K562 (cell line): Measurements from ENCODE around the gene RSAD1. TPM values are rescaled to one million over a fixed set of nuclear protein-coding genes. Genes with fewer than 3 reads are reported as not detected.

Experiments
- ATAC-seq: fragments of 200-7000 bp; cut with Tn5 transposase; 3 replicates; pipeline ENCODE4 v1.9.1; 2020; ENCODE audit warnings: moderate library complexity
- BruUV-seq: library from RNA; stranded (reverse); fragments of 400-500 nt; replicated peaks from 2 replicates; lab custom pipeline; 2021; lab: Mats Ljungman, UMichigan
- CTCF ChIA-PET: fragments of 300-600 bp; formaldehyde crosslinking; extraction: SDS; loops from one replicate; lab custom pipeline; 2021; ENCODE audit warnings: low intra/inter-chr PET ratio; lab: Yijun Ruan, JAX
- POLR2A ChIA-PET: fragments of 300-600, 350-650 bp; sonication (Branson Sonifier 250); formaldehyde crosslinking; extraction: SDS; loops from one replicate; lab custom pipeline; 2021; ENCODE audit warnings: antibody characterized with exemption, inconsistent platforms; lab: Yijun Ruan, JAX
- DNase-seq, 4 experiments: peaks; one replicate each; pipeline versions ENCODE4 v3.0.0 to v3.0.0-alpha.2; 2011 to 2018; ENCODE audit warnings: low spot score in 3 of 4, mixed read lengths in 3 of 4; ENCODE audit errors: extremely low read depth in 1 of 4
- FAIRE-seq: peaks from 2 replicates; lab custom pipeline; 2011; peaks lifted over from hg19 to GRCh38; lab: Jason Lieb, UNC
- H2AFZ ChIP-seq: 2 replicates; pipeline ENCODE4 v1.6.0; 2011; ENCODE audit warnings: low read depth, low read length, control low read depth, inconsistent platforms
- H3K27ac ChIP-seq: fragments of 200-600 bp; 3 replicates; pipeline ENCODE4 v1.8.0; 2011; ENCODE audit warnings: low read depth, mild to moderate bottlenecking, control low read depth, inconsistent platforms, low read length, moderate library complexity, mixed read lengths; ENCODE audit errors: extremely low read depth
- H3K27me3 ChIP-seq, 2 experiments: fragments of 300-600 bp in 1 of 2; 2 replicates in 1 of 2; 3 replicates in 1 of 2; pipeline versions ENCODE4 v1.6.0 to v1.8.0; 2011; ENCODE audit warnings: inconsistent platforms in 2 of 2, low read length in 2 of 2, mild to moderate bottlenecking in 1 of 2, mixed read lengths in 1 of 2, moderate library complexity in 1 of 2; ENCODE audit not compliant: control insufficient read depth in 2 of 2, insufficient read depth in 2 of 2
- H3K36me3 ChIP-seq: fragments of 300-600 bp; 3 replicates; pipeline ENCODE4 v1.8.0; 2011; ENCODE audit warnings: mild to moderate bottlenecking, low read length, inconsistent platforms; ENCODE audit not compliant: control insufficient read depth, insufficient read depth
- H3K4me1 ChIP-seq, 2 experiments: fragments of 200-600 bp in 1 of 2; replicated peaks in 1 of 2; 2 replicates in 1 of 2; 3 replicates in 1 of 2; pipeline versions ENCODE4 v1.5.1 to v1.8.0; 2011; ENCODE audit warnings: inconsistent platforms in 2 of 2, low read length in 2 of 2, mild to moderate bottlenecking in 1 of 2, mixed read lengths in 1 of 2, moderate library complexity in 1 of 2; ENCODE audit not compliant: control insufficient read depth in 2 of 2, insufficient read depth in 2 of 2
- H3K4me2 ChIP-seq: 2 replicates; pipeline ENCODE4 v1.6.1; 2011; ENCODE audit warnings: low read length, control low read depth, inconsistent platforms, mixed read lengths; ENCODE audit not compliant: insufficient read depth
- H3K4me3 ChIP-seq: fragments of 200-600 bp; sonication (generic), shearing (Covaris generic); 2 replicates; pipeline ENCODE4 v1.5.1; 2016; ENCODE audit warnings: control low read depth, inconsistent platforms
- H3K79me2 ChIP-seq: fragments of 200-600 bp; 3 replicates; pipeline ENCODE4 v1.8.0; 2011; ENCODE audit warnings: low read length, inconsistent platforms; ENCODE audit not compliant: control insufficient read depth, insufficient read depth
- H3K9ac ChIP-seq, 2 experiments: 2 replicates each; pipeline versions ENCODE4 v1.6.0 to v1.6.1; 2011; ENCODE audit warnings: low read depth in 2 of 2, low read length in 2 of 2, control low read depth in 1 of 2, inconsistent platforms in 1 of 2, mild to moderate bottlenecking in 1 of 2, mixed read lengths in 1 of 2; ENCODE audit not compliant: insufficient read depth in 1 of 2
- H3K9me1 ChIP-seq: one replicate; pipeline ENCODE4 v1.6.0; 2011; ENCODE audit warnings: inconsistent platforms, mild to moderate bottlenecking, low read length, moderate library complexity; ENCODE audit not compliant: control insufficient read depth, insufficient read depth
- H3K9me3 ChIP-seq: replicated peaks from 2 replicates; pipeline ENCODE4 v1.5.1; 2011; ENCODE audit warnings: low read depth, low read length, inconsistent platforms; ENCODE audit not compliant: control insufficient read depth, insufficient read depth
- H4K20me1 ChIP-seq: replicated peaks from 2 replicates; pipeline ENCODE4 v1.6.1; 2011; ENCODE audit warnings: low read length, inconsistent platforms, mixed read lengths; ENCODE audit not compliant: control insufficient read depth, insufficient read depth
- BHLHE40 ChIP-seq: IDR thresholded peaks from 2 replicates; pipeline ENCODE4 v1.6.1; 2011; ENCODE audit warnings: low read length, improper control_type of control experiment
- GABPB1 ChIP-seq: sonication (generic); formaldehyde crosslinking; IDR thresholded peaks from 2 replicates; pipeline ENCODE4 v1.8.0; 2022; ENCODE audit warnings: mild to moderate bottlenecking, missing genetic modification reagents
- HDAC6 ChIP-seq: IDR thresholded peaks from 2 replicates; pipeline ENCODE4 v1.6.1; 2012; ENCODE audit warnings: low read depth, mild to moderate bottlenecking, control low read depth, inconsistent platforms, low read length, moderate library complexity
- NBN ChIP-seq: fragments of 450-650 bp; IDR thresholded peaks from 2 replicates; pipeline ENCODE4 v1.6.1; 2016; ENCODE audit warnings: low read depth, mild to moderate bottlenecking
- NFIX ChIP-seq: fragments of 250-450 bp; sonication (Bioruptor Pico); IDR thresholded peaks from 2 replicates; pipeline ENCODE4 v1.4.0; 2020; ENCODE audit warnings: low read depth, mild to moderate bottlenecking, moderate library complexity
- RFX1 ChIP-seq: fragments of 450-650 bp; IDR thresholded peaks from 2 replicates; pipeline ENCODE4 v1.6.1; 2016; ENCODE audit warnings: mild to moderate bottlenecking, moderate library complexity
- SUPT5H ChIP-seq: fragments of 450-650 bp; IDR thresholded peaks from 2 replicates; pipeline ENCODE4 v1.6.1; 2016
- TEAD4 ChIP-seq, 2 experiments: sonication (generic) in 1 of 2; formaldehyde crosslinking in 1 of 2; IDR thresholded peaks; 2 replicates each; pipeline versions ENCODE4 v1.6.1 to v1.8.0; 2012 to 2022; ENCODE audit warnings: borderline replicate concordance in 1 of 2, inconsistent platforms in 1 of 2, low read length in 1 of 2, mild to moderate bottlenecking in 1 of 2, missing genetic modification reagents in 1 of 2
- XRCC5 ChIP-seq: fragments of 200-400 bp; formaldehyde crosslinking; IDR thresholded peaks from 2 replicates; pipeline ENCODE4 v1.6.1; 2017; ENCODE audit warnings: low read depth, mild to moderate bottlenecking, low read length
- YBX1 ChIP-seq: fragments of 450-650 bp; IDR thresholded peaks from 2 replicates; pipeline ENCODE4 v1.7.1; 2016; ENCODE audit warnings: mild to moderate bottlenecking
- ZC3H11A ChIP-seq: IDR thresholded peaks from 2 replicates; pipeline ENCODE4 v1.6.1; 2012; ENCODE audit warnings: low read depth, low read length, improper control_type of control experiment
- ZNF347 ChIP-seq: fragments of 450-650 bp; formaldehyde crosslinking; IDR thresholded peaks from 2 replicates; pipeline ENCODE4 v1.4.0; 2020; ENCODE audit warnings: low read depth, mild to moderate bottlenecking, moderate library complexity
- ZNF583 ChIP-seq: fragments of 250-450 bp; sonication (Bioruptor Pico); IDR thresholded peaks from 2 replicates; pipeline ENCODE4 v1.4.0; 2020
- ZNF707 ChIP-seq: fragments of 250-450 bp; sonication (Bioruptor Pico); conservative IDR thresholded peaks from 2 replicates; pipeline ENCODE4 v1.8.0; 2022; ENCODE audit warnings: inconsistent platforms, mild to moderate bottlenecking, moderate library complexity
- WGBS: fragments of 100-300 bp; shearing (Covaris generic); methylation state at CpG from one replicate; pipeline ENCODE4 v1.1.6; 2016; ENCODE audit warnings: low coverage, mixed read lengths; ENCODE audit not compliant: insufficient coverage; ENCODE audit errors: missing lambda C conversion rate; 5-methylcytosine and 5-hydroxymethylcytosine counted together
- in situ Hi-C: fragments of 300-500 bp; cut with MboI; formaldehyde crosslinking; loops from 4 replicates; pipeline ENCODE4 v1.15.0; 2018; ENCODE audit warnings: inconsistent platforms, mixed read lengths
- intact Hi-C: fragments of 100-400 bp; cut with micrococcal nuclease; formaldehyde crosslinking; loops from 2 replicates; pipeline ENCODE4 v1.14.2; 2022
- polyA plus RNA-seq, 8 experiments: library from polyadenylated mRNA; depleted of rRNA in 4 of 8; stranded (reverse) in 5 of 8; unstranded in 3 of 8; fragments of >200 nt; fragmentation: Nextera tagmentation in 2 of 8; fragmentation: Illumina TruSeq in 1 of 8; extraction: Ambion mirVana in 2 of 8; extraction: Trizol in 1 of 8; gene quantifications; 2 replicates each; pipeline versions ENCODE4 v1.2.1 to v1.2.3, GENCODE V29; 2011 to 2014; ENCODE audit warnings: inconsistent platforms in 1 of 8, missing spikeins in 1 of 8
- total RNA-seq, 7 experiments: library from RNA; depleted of rRNA in 6 of 7; stranded (reverse); fragments of >200 nt in 6 of 7; fragmentation: Illumina TruSeq in 2 of 7; extraction: Trizol in 2 of 7; gene quantifications; 2 replicates each; pipeline versions ENCODE4 v1.2.1 to v1.2.3, GENCODE V29; 2011 to 2021; ENCODE audit warnings: low replicate concordance in 1 of 7
- TF ChIP-seq, protein P1 (sequence below): conservative IDR thresholded peaks from 2 replicates; pipeline ENCODE4 v1.6.1; 2011; ENCODE audit warnings: low read depth, mild to moderate bottlenecking, low read length; ENCODE audit not compliant: control insufficient read depth
- TF ChIP-seq, protein P2 (sequence below): fragments of 450-650 bp; IDR thresholded peaks from 2 replicates; pipeline ENCODE4 v1.6.1; 2016; ENCODE audit warnings: missing biosample characterization, missing genetic modification characterization

The RSAD1 gene
- total and polyA plus RNA-seq, 9 of the 15 experiments (the other 6 are each of a cell fraction or from before 2014, with no cell fraction given), result 4.5 to 42.5 (median 26.8) TPM

DNA sequence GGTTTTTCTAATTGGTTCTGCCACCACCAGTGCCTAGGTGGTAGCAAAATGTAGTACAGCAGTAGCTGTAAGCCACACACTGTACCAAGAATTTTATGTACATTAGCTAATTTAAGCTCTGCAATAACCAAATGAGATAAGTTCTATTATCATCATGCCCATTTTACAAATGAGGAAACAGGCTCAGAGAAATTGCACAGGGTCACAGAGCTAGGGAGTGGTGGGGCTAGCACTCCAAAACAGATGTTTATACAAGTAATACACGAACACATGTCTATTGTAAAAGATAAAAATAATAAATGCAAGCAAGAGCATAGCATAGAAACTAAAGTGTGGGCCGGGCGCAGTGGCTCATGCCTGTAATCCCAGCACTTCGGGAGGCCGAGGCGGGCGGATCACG lies 13.6 kb downstream of the RSAD1 start:
- intact Hi-C loops, result no loop called here
- no peak overlapping the region for H2AFZ ChIP-seq
- H3K4me2 ChIP-seq, result no peak overlapping the region
- no peak for DNase-seq
- POLR2A ChIA-PET, result interaction anchor here (1.0 kb wide), 1 partner anchor 38 kb away, joined by 3 read pairs; no protein-coding TSS in a partner anchor
- BruUV-seq, result no TSS peak
- no peaks in the 10 kb centered on the region for H3K79me2 ChIP-seq
- no peaks in the 10 kb centered on the region for H3K9me1 ChIP-seq
- H3K9me3 ChIP-seq, result no peaks in the 10 kb centered on the region
- no peaks in the 10 kb centered on the region for H4K20me1 ChIP-seq
- H3K36me3 ChIP-seq, result no peaks in the 10 kb centered on the region
- no peak for TF ChIP-seq GABPB1 (CRISPR knock-in tag)
- no peak for TF ChIP-seq TEAD4 (IDR thresholded peaks at IDR 0.05; ENCODE audit: low read length)
- no peak for TF ChIP-seq TEAD4 (CRISPR knock-in tag; IDR thresholded peaks at IDR 0.05; ENCODE audit: borderline replicate concordance)
- TF ChIP-seq RFX1, result no peak
- TF ChIP-seq NFIX (CRISPR knock-in tag), result no peak
- TF ChIP-seq, protein P1, sequence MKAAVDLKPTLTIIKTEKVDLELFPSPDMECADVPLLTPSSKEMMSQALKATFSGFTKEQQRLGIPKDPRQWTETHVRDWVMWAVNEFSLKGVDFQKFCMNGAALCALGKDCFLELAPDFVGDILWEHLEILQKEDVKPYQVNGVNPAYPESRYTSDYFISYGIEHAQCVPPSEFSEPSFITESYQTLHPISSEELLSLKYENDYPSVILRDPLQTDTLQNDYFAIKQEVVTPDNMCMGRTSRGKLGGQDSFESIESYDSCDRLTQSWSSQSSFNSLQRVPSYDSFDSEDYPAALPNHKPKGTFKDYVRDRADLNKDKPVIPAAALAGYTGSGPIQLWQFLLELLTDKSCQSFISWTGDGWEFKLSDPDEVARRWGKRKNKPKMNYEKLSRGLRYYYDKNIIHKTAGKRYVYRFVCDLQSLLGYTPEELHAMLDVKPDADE, result no peak
- no peak for TF ChIP-seq ZNF583 (CRISPR knock-in tag)
- TF ChIP-seq YBX1, result no peak
- TF ChIP-seq NBN, result no peak
- TF ChIP-seq SUPT5H, result no peak
- no peak for TF ChIP-seq ZC3H11A
- TF ChIP-seq, protein P2, sequence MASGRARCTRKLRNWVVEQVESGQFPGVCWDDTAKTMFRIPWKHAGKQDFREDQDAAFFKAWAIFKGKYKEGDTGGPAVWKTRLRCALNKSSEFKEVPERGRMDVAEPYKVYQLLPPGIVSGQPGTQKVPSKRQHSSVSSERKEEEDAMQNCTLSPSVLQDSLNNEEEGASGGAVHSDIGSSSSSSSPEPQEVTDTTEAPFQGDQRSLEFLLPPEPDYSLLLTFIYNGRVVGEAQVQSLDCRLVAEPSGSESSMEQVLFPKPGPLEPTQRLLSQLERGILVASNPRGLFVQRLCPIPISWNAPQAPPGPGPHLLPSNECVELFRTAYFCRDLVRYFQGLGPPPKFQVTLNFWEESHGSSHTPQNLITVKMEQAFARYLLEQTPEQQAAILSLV (tag), result no peak
- TF ChIP-seq XRCC5, result no peak
- TF ChIP-seq ZNF347 (CRISPR knock-in tag), result no peak
- TF ChIP-seq ZNF707 (CRISPR knock-in tag), result no peak
- no peak for TF ChIP-seq BHLHE40
- TF ChIP-seq HDAC6, result no peak
- TF ChIP-seq, all 486 proteins: peak for 0
- FAIRE-seq (no peak), ATAC-seq (no peak)
- 50% methylated on average over 2 of the region's 8 CpGs for WGBS
- CTCF ChIA-PET, result no interaction called here
- Histone ChIP-seq H3K9ac (no peak overlapping the region), H3K4me3 (no peak overlapping the region), H3K27ac (no peak overlapping the region), H3K27me3 (no peaks in the 10 kb centered on the region; a peak in 1 of 5 replicates), H3K4me1 (no peaks in the 10 kb centered on the region; a peak in 2 of 5 replicates)
- in situ Hi-C loops, result no loop called here
